ENCODE measurements around the gene SNX9. TPM values are rescaled to one million over a fixed set of nuclear protein-coding genes. Genes with fewer than 3 reads are reported as not detected.

The SNX9 gene
- total RNA-seq, 2 donors from 2014 or later = 19.8 to 24.1 TPM

DNA sequence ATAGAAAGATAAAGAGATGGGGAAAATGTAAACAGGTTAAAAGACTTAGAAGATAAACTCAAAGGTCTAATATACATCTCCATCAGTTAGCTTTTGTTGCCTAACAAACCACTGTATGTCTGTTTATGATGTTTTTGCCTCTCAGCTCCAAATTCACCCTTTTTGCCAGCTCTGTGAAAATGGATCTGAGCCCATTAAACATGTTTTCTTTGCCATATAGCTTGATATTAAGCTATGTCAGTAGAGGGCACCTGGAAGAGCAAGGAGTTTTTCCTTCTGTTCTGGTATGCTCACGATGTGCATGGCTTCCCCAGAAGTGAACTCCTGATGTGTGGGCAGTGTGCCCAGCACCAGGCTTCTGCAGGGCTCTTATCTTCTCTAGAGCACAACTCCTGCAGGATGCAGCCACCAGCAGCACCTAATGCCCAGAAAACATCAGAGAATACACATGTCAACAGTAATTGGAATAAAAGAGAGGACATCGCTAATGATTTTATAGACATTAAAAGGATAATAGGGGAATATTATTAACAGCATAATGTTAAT lies 14.6 kb upstream of the SNX9 start:
- Histone ChIP-seq H3K27me3 (no peaks in the 10 kb centered on the region), H3K27ac (no peak overlapping the region), H3K4me3 (no peak overlapping the region), H3K9me3 (no peaks in the 10 kb centered on the region), H3K36me3 (replicated peaks in 1 of 2; ENCODE audit: insufficient read depth in 1 of 2, low read depth in 2 of 2) (no peaks in the 10 kb centered on the region), H3K4me1 (peaks cover 3% of the 10 kb centered on the region)
- ATAC-seq (no peak), DNase-seq (no peak)
- 83 to 87% methylated on average over 2 of the region's 2 CpGs for WGBS, 2 donors
- intact Hi-C loops (cut with DNase I) = no loop called here
- TF ChIP-seq POLR2A (IDR thresholded peaks at IDR 0.05) = no peak

DNA sequence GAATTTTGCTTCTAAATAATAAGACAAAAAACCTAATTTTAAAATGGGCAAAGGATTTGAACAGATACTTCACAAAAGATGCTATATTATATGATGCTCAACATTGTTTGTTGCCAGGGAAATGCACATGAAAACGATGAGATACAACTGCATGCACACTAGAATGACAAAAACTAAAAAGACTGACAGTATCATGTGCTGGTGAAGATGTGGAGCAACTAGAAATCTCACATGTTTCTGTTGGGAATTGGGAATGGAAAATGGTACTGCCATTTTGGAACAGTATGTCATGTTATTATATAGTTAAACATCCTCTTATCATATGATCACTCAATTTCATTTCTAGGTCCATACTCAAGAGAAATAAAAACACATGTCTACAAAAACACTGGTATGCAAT lies 13.4 kb upstream of the SNX9 start:
- Histone ChIP-seq H3K4me3 (no peak overlapping the region), H3K36me3 (replicated peaks in 1 of 2; ENCODE audit: insufficient read depth in 1 of 2, low read depth in 2 of 2) (no peaks in the 10 kb centered on the region), H3K9me3 (no peaks in the 10 kb centered on the region), H3K4me1 (peaks cover 11% of the 10 kb centered on the region), H3K27me3 (no peaks in the 10 kb centered on the region), H3K27ac (no peak overlapping the region)
- intact Hi-C loops (cut with DNase I) = no loop called here
- WGBS, 2 donors = 63 to 86% methylated on average over 1 of the region's 1 CpG
- no peak for TF ChIP-seq POLR2A (IDR thresholded peaks at IDR 0.05)
- TF ChIP-seq, protein P1, sequence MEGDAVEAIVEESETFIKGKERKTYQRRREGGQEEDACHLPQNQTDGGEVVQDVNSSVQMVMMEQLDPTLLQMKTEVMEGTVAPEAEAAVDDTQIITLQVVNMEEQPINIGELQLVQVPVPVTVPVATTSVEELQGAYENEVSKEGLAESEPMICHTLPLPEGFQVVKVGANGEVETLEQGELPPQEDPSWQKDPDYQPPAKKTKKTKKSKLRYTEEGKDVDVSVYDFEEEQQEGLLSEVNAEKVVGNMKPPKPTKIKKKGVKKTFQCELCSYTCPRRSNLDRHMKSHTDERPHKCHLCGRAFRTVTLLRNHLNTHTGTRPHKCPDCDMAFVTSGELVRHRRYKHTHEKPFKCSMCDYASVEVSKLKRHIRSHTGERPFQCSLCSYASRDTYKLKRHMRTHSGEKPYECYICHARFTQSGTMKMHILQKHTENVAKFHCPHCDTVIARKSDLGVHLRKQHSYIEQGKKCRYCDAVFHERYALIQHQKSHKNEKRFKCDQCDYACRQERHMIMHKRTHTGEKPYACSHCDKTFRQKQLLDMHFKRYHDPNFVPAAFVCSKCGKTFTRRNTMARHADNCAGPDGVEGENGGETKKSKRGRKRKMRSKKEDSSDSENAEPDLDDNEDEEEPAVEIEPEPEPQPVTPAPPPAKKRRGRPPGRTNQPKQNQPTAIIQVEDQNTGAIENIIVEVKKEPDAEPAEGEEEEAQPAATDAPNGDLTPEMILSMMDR (IDR thresholded peaks at IDR 0.05) = no peak
- DNase-seq = no peak
- ATAC-seq = no peak

GRCh38 chr6:157811137-157811475 lies 11.9 kb upstream of the SNX9 start:
- intact Hi-C loops (cut with DNase I) = no loop called here
- peaks cover 11% of the 10 kb centered on the region for H3K4me1 ChIP-seq

DNA sequence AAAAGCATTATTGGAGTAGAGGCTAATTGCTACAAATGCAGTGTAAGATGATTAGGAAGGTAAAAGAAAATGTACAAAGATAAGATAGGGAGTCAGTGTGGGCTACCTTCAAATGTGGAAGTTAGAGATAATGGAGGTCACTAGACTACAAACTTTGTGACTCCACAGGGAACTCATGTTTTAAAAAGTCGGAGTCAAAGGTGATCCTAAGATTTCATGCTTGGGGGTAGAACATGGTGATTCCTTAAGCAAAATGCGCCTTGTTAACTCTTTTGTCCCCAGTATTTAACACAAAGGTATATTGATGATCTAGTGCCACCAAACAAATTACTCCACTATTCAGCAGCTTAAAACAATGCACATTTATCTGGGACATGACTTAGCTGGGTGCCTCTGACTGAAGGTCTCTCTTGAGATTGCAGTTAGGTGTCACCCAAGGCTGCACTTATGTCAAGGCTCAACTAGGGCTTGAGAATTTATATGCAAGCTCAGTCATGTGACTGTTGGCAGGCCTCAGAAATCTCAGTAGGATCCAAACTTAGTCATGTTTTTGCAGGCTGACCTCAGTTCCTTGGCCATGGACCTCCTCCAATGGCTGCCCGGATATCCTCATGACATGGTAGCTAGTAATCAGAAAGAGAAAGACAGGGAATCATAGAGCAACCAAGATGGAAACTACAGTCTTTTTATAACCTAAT lies 11.4 kb upstream of the SNX9 start:
- Histone ChIP-seq H3K9me3 (no peaks in the 10 kb centered on the region), H3K36me3 (replicated peaks in 1 of 2; ENCODE audit: insufficient read depth in 1 of 2, low read depth in 2 of 2) (no peaks in the 10 kb centered on the region), H3K4me1 (peaks cover 11% of the 10 kb centered on the region), H3K27me3 (no peaks in the 10 kb centered on the region), H3K4me3 (no peak overlapping the region), H3K27ac (no peak overlapping the region)
- ATAC-seq = no peak
- 85 to 92% methylated on average over 3 of the region's 3 CpGs for WGBS, 2 donors
- intact Hi-C loops (cut with DNase I) = no loop called here
- no peak for DNase-seq
- TF ChIP-seq POLR2A (IDR thresholded peaks at IDR 0.05) = no peak
- TF ChIP-seq, protein P1 (IDR thresholded peaks at IDR 0.05) = no peak

More at GRCh38 chr6:157811137-157811475, 11.9 kb upstream of the SNX9 start:
- no peak for TF ChIP-seq POLR2A (IDR thresholded peaks at IDR 0.05)
- TF ChIP-seq, protein P1 (IDR thresholded peaks at IDR 0.05) = no peak
- Histone ChIP-seq H3K4me3 (no peak overlapping the region), H3K27ac (no peak overlapping the region), H3K36me3 (replicated peaks in 1 of 2; ENCODE audit: insufficient read depth in 1 of 2, low read depth in 2 of 2) (no peaks in the 10 kb centered on the region), H3K9me3 (no peaks in the 10 kb centered on the region), H3K27me3 (no peaks in the 10 kb centered on the region)
- no peak for DNase-seq
- no peak for ATAC-seq

DNA sequence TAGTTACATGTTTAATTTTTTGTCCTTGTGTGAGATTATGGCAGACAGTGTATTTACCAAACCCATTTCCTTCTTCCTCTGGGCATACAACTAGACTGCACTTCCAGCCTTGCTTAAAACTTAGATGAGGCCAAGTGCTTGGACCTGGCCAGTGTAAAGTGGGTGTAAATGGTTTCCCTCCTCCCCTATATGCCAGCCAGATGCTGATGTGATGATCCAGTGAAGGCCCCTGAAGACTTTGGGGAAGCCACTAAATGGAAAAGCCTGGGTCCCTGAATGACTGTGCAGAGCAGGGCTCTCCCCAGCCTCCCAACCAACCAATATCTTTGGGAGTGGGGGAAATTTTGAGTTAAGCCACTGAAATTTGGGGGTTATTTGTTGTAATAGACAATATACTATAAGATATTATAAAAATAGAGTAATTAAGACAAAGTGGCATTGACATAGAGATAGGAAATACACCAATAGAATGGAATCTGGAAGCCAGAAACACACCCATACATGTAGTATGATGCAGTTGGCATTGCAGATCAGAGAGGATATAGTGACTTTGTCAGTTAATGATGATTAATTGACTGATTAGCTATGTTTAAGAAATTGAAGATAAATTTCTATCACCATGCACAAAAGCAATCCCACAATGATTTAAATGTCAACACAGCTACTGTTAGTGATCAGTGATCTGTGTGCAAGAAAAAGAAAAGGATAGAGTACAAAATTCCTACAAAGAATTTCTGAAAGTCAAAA lies 10.4 kb upstream of the SNX9 start:
- ATAC-seq = no peak

More for the DNA sequence above, 10.4 kb upstream of the SNX9 start:
- TF ChIP-seq, protein P1 (IDR thresholded peaks at IDR 0.05) = no peak
- TF ChIP-seq POLR2A (IDR thresholded peaks at IDR 0.05) = no peak
- Histone ChIP-seq H3K27me3 (no peaks in the 10 kb centered on the region), H3K9me3 (no peaks in the 10 kb centered on the region), H3K4me3 (no peak overlapping the region), H3K4me1 (peaks cover 11% of the 10 kb centered on the region), H3K36me3 (replicated peaks in 1 of 2; ENCODE audit: insufficient read depth in 1 of 2, low read depth in 2 of 2) (no peaks in the 10 kb centered on the region), H3K27ac (no peak overlapping the region)
- DNase-seq = no peak
- intact Hi-C loops (cut with DNase I) = no loop called here

All from body of pancreas (tissue), 4 donors.